Fibroblast of skin of right quadriceps (primary cell): Measurements from ENCODE around the gene IER3IP1.
"Not testable (repeated sequence)": the region's sequence is repeated elsewhere in the genome, so short reads cannot be mapped to it uniquely, and the experiment has no call there.

Experiments
- DNase-seq: peaks from one replicate; pipeline ENCODE4 v3.0.0-alpha.2; 2013

IER3IP1 gene, protein sequence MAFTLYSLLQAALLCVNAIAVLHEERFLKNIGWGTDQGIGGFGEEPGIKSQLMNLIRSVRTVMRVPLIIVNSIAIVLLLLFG

GRCh38 chr18:47175898-47176575 is at the start of gene IER3IP1:
Gene IER3IP1, minus strand, starts transcription at chr18:47176364. Its CDS starts 87 bp downstream, at chr18:47176277.
- DNase-seq = peak; percentile 92

GRCh38 chr18:47215554-47216138 is 39.5 kb upstream of the IER3IP1 start:
- DNase-seq = peak; percentile 54

GRCh38 chr18:47209171-47209570 is 33.0 kb upstream of the IER3IP1 start:
- peak; percentile 3 for DNase-seq

DNA sequence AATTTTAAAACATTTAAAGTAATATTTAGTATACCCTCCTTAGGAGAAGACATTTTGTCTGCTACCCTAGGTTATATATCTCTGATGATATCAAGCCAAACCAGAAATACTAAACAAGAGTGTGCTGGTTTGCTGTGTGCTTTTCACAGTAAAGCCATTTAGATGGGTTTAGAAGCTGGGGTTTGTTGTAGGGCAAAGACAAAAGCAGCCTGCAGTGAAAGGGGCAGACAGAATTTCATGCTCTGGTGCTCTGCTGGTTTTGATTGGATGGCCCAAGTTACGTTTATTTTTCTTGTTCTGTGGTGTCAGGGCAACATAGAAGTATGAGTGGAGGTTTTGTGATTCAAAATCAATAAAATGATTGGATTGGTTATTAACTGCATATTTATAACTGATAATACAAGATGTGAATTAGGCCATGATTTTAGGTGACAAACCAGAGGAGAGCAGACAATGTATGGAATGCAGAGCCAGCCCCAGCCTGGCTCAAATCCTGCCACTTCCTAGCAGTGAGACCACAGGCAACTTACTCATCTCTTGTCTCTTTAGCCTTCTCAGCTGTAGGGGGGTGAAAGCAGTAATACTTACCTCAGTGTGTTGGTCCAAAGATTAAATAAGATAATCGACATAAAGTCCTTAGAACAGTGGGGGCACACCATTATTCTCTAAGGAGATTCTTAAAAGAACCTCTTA is 30.9 kb upstream of the IER3IP1 start:
- peak; percentile 13 for DNase-seq

- DNase-seq = peak; percentile 25
Observed at GRCh38 chr18:47204908-47205522, 28.9 kb upstream of the IER3IP1 start.

DNA sequence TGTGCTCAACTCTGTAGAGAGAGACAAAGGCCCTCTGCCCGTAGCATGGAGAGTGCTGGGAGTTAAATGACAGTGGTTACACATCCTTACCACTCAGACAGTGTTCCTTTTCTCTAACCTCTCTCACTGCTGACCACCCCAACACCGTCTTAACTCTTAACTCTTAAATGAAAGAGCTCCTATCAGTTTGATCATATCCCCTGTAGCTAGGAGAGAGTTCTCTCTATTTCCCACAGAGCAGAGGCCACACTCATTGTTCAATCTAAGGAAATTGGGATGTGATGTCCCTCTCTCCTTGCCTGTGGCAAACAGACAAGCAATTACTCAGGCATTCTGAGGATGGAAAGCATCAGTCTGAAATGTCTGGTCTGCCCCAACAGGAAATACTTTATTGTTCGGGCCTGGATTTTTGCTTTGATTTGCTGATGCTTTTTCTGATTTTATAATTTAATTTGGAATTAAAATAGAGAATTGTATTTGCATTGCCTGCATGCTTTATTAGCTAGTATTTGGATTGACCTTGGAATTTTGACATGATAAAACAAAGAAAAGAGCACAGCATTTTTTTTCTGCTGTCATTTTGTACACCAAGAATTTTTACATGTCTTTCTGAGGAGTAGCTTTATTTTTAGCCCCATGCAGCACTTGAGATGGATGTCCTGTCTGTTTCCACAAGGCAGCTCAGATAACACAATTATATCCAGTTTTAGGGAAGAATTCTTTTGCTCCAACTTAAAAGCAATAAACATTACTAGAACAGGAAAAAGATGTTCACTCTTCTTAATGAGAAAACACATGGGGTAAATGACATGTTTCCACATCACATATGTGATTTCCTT is 27.7 kb upstream of the IER3IP1 start:
- no peak for DNase-seq

GRCh38 chr18:47195961-47196360 is 19.8 kb upstream of the IER3IP1 start:
- DNase-seq = not testable (repeated sequence)

GRCh38 chr18:47191961-47192360 is 15.8 kb upstream of the IER3IP1 start:
- DNase-seq = no peak

GRCh38 chr18:47187721-47188120 is 11.6 kb upstream of the IER3IP1 start:
- DNase-seq = no peak

DNA sequence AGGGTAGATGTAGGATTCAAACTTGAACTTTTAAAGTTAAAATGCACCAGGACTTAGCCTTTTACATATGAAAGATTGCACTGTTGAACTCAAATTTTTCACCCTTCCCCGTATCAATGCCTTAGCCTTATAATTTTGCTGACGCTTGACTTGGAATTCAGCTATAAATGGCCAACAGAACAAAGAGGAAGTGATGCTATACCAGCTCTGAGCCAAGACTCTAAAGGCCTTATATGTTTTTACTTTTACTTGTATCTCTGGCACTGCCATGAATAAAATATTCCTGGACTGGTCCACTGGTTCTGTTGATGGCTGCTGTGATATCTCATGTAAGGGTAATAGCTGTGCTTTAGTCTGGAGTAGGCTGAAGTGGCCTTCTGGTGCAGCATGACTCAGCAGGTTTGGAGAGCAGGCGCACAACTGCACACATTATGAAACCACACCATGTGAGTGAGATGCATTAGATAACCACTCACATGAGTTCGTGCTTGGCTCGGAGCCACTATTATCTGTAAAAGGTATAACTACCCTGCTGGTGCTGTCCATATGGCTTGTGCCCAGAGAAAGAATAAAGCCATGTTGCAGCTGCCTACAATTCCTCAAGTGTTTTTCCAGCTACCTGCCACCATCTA is 8.4 kb upstream of the IER3IP1 start:
- peak; percentile 11 for DNase-seq

DNA sequence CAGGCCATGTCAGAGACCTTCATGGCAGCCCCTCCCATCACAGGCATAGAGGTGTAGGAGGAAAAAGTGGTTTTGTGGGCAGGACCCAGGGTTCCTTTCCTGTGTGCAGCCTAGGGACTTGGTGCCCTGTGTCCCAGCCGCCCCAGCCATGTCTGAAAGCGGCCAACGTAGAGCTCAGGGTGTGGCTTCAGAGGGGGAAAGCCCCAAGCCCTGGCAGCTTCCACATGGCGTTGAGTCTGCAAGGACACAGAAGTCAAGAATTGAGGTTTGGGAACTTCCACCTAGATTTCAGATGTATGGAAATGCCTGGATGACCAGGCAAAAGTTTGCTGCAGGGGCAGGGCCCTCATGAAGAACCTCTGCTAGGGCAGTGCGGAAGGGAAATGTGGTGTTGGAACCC is 6.0 kb upstream of the IER3IP1 start:
- DNase-seq = not testable (repeated sequence)

- no peak for DNase-seq
Observed at GRCh38 chr18:47180765-47181164, 4.6 kb upstream of the IER3IP1 start.

DNA sequence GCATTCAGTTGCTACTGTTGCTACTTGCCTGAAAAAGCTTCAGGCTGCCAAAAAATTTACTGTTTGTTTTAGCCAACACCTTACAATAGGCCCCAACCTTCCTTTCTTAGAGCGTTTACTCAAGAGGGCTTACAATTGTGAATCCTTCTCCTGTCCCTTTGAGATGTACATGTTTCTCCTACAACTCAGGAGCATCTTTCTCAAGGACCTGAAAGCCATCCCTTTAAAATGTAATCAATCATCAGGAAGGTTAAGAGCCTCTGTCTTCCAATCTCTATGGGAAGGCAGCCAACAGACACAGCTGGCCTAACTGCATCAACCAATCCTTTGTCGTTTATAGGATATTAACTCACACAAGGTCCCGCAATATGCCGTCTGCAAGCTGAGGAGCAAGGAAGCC is 3.4 kb upstream of the IER3IP1 start:
- DNase-seq = no peak

DNA sequence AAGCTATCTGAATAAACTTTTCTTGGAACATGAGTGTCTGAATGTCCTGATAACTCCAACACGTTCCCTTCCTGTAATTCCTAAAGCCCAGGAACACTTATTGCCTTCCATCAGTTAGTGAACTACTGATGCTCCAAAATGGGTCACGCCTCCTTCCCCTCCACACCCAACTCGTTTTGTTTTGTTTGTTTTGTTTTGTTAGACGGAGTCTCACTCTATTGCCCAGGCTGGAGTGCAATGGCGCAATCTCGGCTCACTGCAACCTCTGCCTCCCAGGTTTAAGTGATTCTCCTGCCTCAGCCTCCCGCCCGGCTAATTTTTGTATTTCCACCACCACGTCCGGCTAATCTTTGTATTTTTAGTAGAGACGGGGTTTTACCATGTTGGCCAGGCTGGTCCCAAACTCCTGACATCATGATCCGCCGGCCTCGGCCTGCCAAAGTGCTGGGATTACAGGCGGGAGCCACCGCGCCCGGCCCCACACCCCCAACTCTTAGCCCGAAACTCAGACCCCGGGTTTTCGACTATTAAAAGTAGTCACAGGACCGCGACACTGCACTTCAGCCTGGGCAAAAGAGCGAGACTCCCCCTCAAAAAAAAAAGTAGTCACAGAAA is 774 bp downstream of the IER3IP1 start:
- DNase-seq = peak; percentile 6

GRCh38 chr18:47174545-47175116 is 1.5 kb downstream of the IER3IP1 start:
- DNase-seq = no peak

GRCh38 chr18:47172476-47172875 is 3.7 kb downstream of the IER3IP1 start:
- no peak for DNase-seq

GRCh38 chr18:47168913-47169312 is 7.3 kb downstream of the IER3IP1 start:
- DNase-seq = no peak

- DNase-seq = no peak
Observed at GRCh38 chr18:47168509-47168908, 7.7 kb downstream of the IER3IP1 start.

GRCh38 chr18:47166294-47166693 is 9.9 kb downstream of the IER3IP1 start:
- no peak for DNase-seq

- DNase-seq = peak; percentile 65
Observed at GRCh38 chr18:47163241-47163640, 12.9 kb downstream of the IER3IP1 start.

GRCh38 chr18:47160256-47160655 is 15.9 kb downstream of the IER3IP1 start:
- no peak for DNase-seq
